RWPE1 (cell line): ENCODE data around the gene FKTN.

Source experiments
- CTCF ChIA-PET: fragments of 350-600 bp; sonication (Branson Sonifier 250); formaldehyde crosslinking; extraction: SDS; loops from one replicate; lab custom pipeline; 2021; lab: Yijun Ruan, JAX
- POLR2A ChIA-PET: fragments of 400-600 bp; formaldehyde crosslinking; extraction: SDS; loops from one replicate; lab custom pipeline; 2020; ENCODE audit warnings: antibody characterized with exemption; ENCODE audit not compliant: low non-redundant PET; lab: Yijun Ruan, JAX
- DNase-seq: peaks from one replicate; pipeline ENCODE4 v3.0.0; 2012; ENCODE audit warnings: low spot score
- H3K27ac ChIP-seq: fragments of 450-650 bp; 2 replicates; pipeline ENCODE4 v1.5.1; 2017
- TF ChIP-seq, protein P1 (sequence below): fragments of 450-650 bp; conservative IDR thresholded peaks from 2 replicates; pipeline ENCODE4 v1.5.1; 2017; ENCODE audit warnings: low read depth, mild to moderate bottlenecking

FKTN gene

DNA sequence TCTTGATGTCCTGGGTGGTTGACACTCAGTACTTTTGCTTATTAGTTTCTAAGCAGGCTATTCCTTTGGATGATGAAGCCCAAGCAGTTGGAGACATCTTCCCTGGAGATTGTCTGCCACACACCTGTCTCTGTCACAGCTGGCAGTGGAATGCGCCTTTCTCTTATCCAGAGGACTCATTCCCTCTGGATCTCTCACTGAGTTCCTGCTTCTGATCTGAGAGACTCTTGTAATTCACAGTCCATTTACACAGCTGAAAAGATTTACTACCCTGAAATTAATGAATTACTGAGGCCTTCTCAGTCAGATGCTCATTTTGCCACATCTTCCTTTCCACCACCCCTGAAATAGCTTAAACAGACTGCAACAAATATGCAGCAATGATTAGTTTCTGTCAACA lies 120.2 kb downstream of the FKTN start:
- DNase-seq: no peak
- TF ChIP-seq, protein P1, sequence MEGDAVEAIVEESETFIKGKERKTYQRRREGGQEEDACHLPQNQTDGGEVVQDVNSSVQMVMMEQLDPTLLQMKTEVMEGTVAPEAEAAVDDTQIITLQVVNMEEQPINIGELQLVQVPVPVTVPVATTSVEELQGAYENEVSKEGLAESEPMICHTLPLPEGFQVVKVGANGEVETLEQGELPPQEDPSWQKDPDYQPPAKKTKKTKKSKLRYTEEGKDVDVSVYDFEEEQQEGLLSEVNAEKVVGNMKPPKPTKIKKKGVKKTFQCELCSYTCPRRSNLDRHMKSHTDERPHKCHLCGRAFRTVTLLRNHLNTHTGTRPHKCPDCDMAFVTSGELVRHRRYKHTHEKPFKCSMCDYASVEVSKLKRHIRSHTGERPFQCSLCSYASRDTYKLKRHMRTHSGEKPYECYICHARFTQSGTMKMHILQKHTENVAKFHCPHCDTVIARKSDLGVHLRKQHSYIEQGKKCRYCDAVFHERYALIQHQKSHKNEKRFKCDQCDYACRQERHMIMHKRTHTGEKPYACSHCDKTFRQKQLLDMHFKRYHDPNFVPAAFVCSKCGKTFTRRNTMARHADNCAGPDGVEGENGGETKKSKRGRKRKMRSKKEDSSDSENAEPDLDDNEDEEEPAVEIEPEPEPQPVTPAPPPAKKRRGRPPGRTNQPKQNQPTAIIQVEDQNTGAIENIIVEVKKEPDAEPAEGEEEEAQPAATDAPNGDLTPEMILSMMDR: no peak
- ChIA-PET CTCF (interaction anchor here (0.6 kb wide), 1 partner anchor 482 kb away, joined by 3 read pairs; no protein-coding TSS in a partner anchor), POLR2A (no interaction called here)
- H3K27ac ChIP-seq: no peak overlapping the region

GRCh38 chr9:105678781-105679180 lies 120.8 kb downstream of the FKTN start:
- TF ChIP-seq, protein P1: no peak
- no peak overlapping the region for H3K27ac ChIP-seq
- ChIA-PET CTCF (interaction anchor here (0.6 to 0.7 kb wide), 2 partner anchors 483 to 1662 kb away, joined by 3 read pairs; no protein-coding TSS in a partner anchor), POLR2A (no interaction called here)
- no peak for DNase-seq

DNA sequence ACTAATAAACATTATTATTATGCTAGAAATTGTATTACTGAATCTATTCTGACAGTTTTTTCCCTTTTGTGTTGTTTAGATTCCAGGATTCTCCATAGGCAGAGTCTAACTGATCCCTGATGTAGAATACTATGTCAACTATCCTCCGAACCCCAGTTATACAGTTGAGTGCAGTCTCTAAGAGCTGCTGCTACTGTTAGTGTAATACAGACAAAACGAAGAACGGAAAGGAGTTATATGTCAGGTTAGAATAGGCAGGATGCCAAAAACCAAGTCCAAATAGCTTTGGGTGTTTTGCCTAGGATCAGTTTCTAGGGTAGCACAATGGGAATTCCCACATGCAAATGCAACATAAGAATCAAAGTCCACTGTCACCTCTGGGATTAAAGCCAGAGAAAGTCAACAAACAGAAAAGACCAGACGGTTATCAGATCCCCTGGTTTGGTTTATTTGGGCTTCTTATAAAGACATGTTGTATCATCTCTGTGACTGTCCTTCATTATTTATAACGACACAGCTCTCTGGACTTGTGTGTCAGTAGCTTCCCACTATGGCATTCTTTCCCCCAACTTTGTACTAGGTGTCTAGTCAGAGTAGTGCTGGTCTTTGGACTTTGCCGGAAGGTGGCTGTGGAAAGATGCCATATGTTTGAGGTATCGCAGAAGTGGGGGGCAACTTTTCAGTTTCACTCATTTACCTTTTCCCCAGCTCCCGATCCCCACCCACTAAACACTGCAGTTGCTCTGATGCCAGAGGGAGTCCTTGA lies 121.5 kb downstream of the FKTN start:
- no peak overlapping the region for H3K27ac ChIP-seq
- TF ChIP-seq, protein P1: no peak
- CTCF ChIA-PET: interaction anchor here (0.7 to 0.9 kb wide), 2 partner anchors 11 to 1662 kb away, joined by 3 read pairs; no protein-coding TSS in a partner anchor
- POLR2A ChIA-PET: no interaction called here
- no peak for DNase-seq

GRCh38 chr9:105681313-105681712 lies 123.4 kb downstream of the FKTN start:
- no peak overlapping the region for H3K27ac ChIP-seq
- ChIA-PET POLR2A (no interaction called here), CTCF (interaction anchor here (2.0 kb wide), 1 partner anchor 9 kb away, joined by 9 read pairs; no protein-coding TSS in a partner anchor)
- TF ChIP-seq, protein P1: no peak
- DNase-seq: no peak

GRCh38 chr9:105681724-105682123 lies 123.8 kb downstream of the FKTN start:
- DNase-seq: peak; percentile 63
- TF ChIP-seq, protein P1: no peak
- ChIA-PET CTCF (interaction anchor here (2.0 kb wide), 1 partner anchor 9 kb away, joined by 9 read pairs; no protein-coding TSS in a partner anchor), POLR2A (no interaction called here)
- no peak overlapping the region for H3K27ac ChIP-seq

- ChIA-PET POLR2A (no interaction called here), CTCF (interaction anchor here (0.5 to 0.6 kb wide), 2 partner anchors 34 to 951 kb away, joined by 3 read pairs; no protein-coding TSS in a partner anchor)
- TF ChIP-seq, protein P1: no peak
- DNase-seq: no peak
- H3K27ac ChIP-seq: no peak overlapping the region
Measured at GRCh38 chr9:105683688-105684275, 125.9 kb downstream of the FKTN start.
